Stimulated activated CD8-positive, alpha-beta memory T cell treated with anti-CD3 and anti-CD28 coated beads, Interleukin-4, amount 100 ng/mL, for 24 hours (primary cell): Measurements from ENCODE around the gene CCL4.
A peak's percentile ranks its signal among the peaks of the same experiment; 100 is the strongest.
"Not testable (repeated sequence)": the region's sequence is repeated elsewhere in the genome, so short reads cannot be mapped to it uniquely, and the experiment has no call there.

Source experiments
- DNase-seq: peaks from one replicate; pipeline ENCODE4 v3.0.0-alpha.2; 2020; ENCODE audit warnings: low read depth

CCL4 gene

GRCh38 chr17:36103401-36103975 lies at the start of gene CCL4:
CCL4 (plus strand) TSS chr17:36103827; CDS start chr17:36103906, 79 bp downstream.
- DNase-seq = peak; percentile 50

GRCh38 chr17:36055171-36055570 lies 48.5 kb upstream of the CCL4 start:
- no peak for DNase-seq

- DNase-seq = no peak
Observed at GRCh38 chr17:36055921-36056520, 47.6 kb upstream of the CCL4 start.

GRCh38 chr17:36057911-36058310 lies 45.7 kb upstream of the CCL4 start:
- no peak for DNase-seq

GRCh38 chr17:36059406-36059805 lies 44.2 kb upstream of the CCL4 start:
- no peak for DNase-seq

- no peak for DNase-seq
Observed at GRCh38 chr17:36060816-36061215, 42.8 kb upstream of the CCL4 start.

GRCh38 chr17:36063786-36064541 lies 39.7 kb upstream of the CCL4 start, which contains the start of gene CCL18:
CCL18 (plus strand) TSS chr17:36064272; CDS start chr17:36064343, 71 bp downstream.
- DNase-seq = no peak

- DNase-seq = no peak
Observed at GRCh38 chr17:36066365-36066985, 37.2 kb upstream of the CCL4 start.

GRCh38 chr17:36068524-36068923 lies 35.1 kb upstream of the CCL4 start:
- DNase-seq = no peak

GRCh38 chr17:36069136-36069535 lies 34.5 kb upstream of the CCL4 start:
- DNase-seq = no peak

- no peak for DNase-seq
Observed at GRCh38 chr17:36070427-36070826, 33.2 kb upstream of the CCL4 start.

- no peak for DNase-seq
Observed at GRCh38 chr17:36071751-36072150, 31.9 kb upstream of the CCL4 start.

- peak; percentile 74 for DNase-seq
Observed at GRCh38 chr17:36072431-36073121, 31.1 kb upstream of the CCL4 start.

GRCh38 chr17:36074365-36074764 lies 29.3 kb upstream of the CCL4 start:
- DNase-seq = no peak

- DNase-seq = not testable (repeated sequence)
Observed at GRCh38 chr17:36081681-36082471, 21.8 kb upstream of the CCL4 start.

GRCh38 chr17:36082482-36083120 lies 21.0 kb upstream of the CCL4 start:
- peak; percentile 52 for DNase-seq

- DNase-seq = not testable (repeated sequence)
Observed at GRCh38 chr17:36083691-36084090, 19.9 kb upstream of the CCL4 start.

GRCh38 chr17:36085765-36086164 lies 17.9 kb upstream of the CCL4 start:
- DNase-seq = no peak

- no peak for DNase-seq
Observed at GRCh38 chr17:36086791-36087190, 16.8 kb upstream of the CCL4 start.

GRCh38 chr17:36087471-36087870 lies 16.2 kb upstream of the CCL4 start:
- not testable (repeated sequence) for DNase-seq
